ENCODE measurements around the gene DNAI7.

The DNAI7 gene

GRCh38 chr12:25186038-25186787 is 8.7 kb downstream of the DNAI7 start:
- H3K27me3 ChIP-seq (ENCODE audit: control insufficient read depth in 2 of 2, insufficient read depth in 2 of 2, low read length in 2 of 2) = no peaks in the 10 kb centered on the region
- H3K27ac ChIP-seq (ENCODE audit: low read depth in 2 of 2, low read length in 2 of 2) = no peak overlapping the region
- H3K4me1 ChIP-seq (ENCODE audit: control insufficient read depth in 2 of 2, insufficient read depth in 2 of 2, low read length in 2 of 2) = no peaks in the 10 kb centered on the region
- no peaks in the 10 kb centered on the region for H3K36me3 ChIP-seq (ENCODE audit: control insufficient read depth in 2 of 2, insufficient read depth in 2 of 2, low read length in 2 of 2)
- no peak overlapping the region for H3K9ac ChIP-seq (ENCODE audit: low read depth in 1 of 2, low read length in 2 of 2)
- H3K4me3 ChIP-seq (ENCODE audit: low read length in 2 of 2) = no peak overlapping the region
- no peaks in the 10 kb centered on the region for H3K9me3 ChIP-seq (ENCODE audit: control insufficient read depth in 2 of 2, low read length in 2 of 2)

- no peaks in the 10 kb centered on the region for H3K27me3 ChIP-seq (ENCODE audit: control insufficient read depth in 2 of 2, insufficient read depth in 2 of 2, low read length in 2 of 2)
- H3K9ac ChIP-seq (ENCODE audit: low read depth in 1 of 2, low read length in 2 of 2) = no peak overlapping the region
- no peak overlapping the region for H3K27ac ChIP-seq (ENCODE audit: low read depth in 2 of 2, low read length in 2 of 2)
- no peaks in the 10 kb centered on the region for H3K9me3 ChIP-seq (ENCODE audit: control insufficient read depth in 2 of 2, low read length in 2 of 2)
- H3K4me1 ChIP-seq (ENCODE audit: control insufficient read depth in 2 of 2, insufficient read depth in 2 of 2, low read length in 2 of 2) = no peaks in the 10 kb centered on the region
- H3K4me3 ChIP-seq (ENCODE audit: low read length in 2 of 2) = no peak overlapping the region
- H3K36me3 ChIP-seq (ENCODE audit: control insufficient read depth in 2 of 2, insufficient read depth in 2 of 2, low read length in 2 of 2) = no peaks in the 10 kb centered on the region
Measured at GRCh38 chr12:25184132-25184531, 10.8 kb downstream of the DNAI7 start.

- Histone ChIP-seq H3K27ac (ENCODE audit: low read depth in 2 of 2, low read length in 2 of 2) (no peak overlapping the region), H3K4me1 (ENCODE audit: control insufficient read depth in 2 of 2, insufficient read depth in 2 of 2, low read length in 2 of 2) (no peaks in the 10 kb centered on the region), H3K9ac (ENCODE audit: low read depth in 1 of 2, low read length in 2 of 2) (no peak overlapping the region), H3K4me3 (ENCODE audit: low read length in 2 of 2) (no peak overlapping the region), H3K36me3 (ENCODE audit: control insufficient read depth in 2 of 2, insufficient read depth in 2 of 2, low read length in 2 of 2) (no peaks in the 10 kb centered on the region), H3K9me3 (ENCODE audit: control insufficient read depth in 2 of 2, low read length in 2 of 2) (no peaks in the 10 kb centered on the region), H3K27me3 (ENCODE audit: control insufficient read depth in 2 of 2, insufficient read depth in 2 of 2, low read length in 2 of 2) (no peaks in the 10 kb centered on the region)
Measured at GRCh38 chr12:25182765-25183164, 12.2 kb downstream of the DNAI7 start.

- H3K36me3 ChIP-seq (ENCODE audit: control insufficient read depth in 2 of 2, insufficient read depth in 2 of 2, low read length in 2 of 2) = no peaks in the 10 kb centered on the region
- no peak overlapping the region for H3K4me3 ChIP-seq (ENCODE audit: low read length in 2 of 2)
- H3K9ac ChIP-seq (ENCODE audit: low read depth in 1 of 2, low read length in 2 of 2) = no peak overlapping the region
- H3K4me1 ChIP-seq (ENCODE audit: control insufficient read depth in 2 of 2, insufficient read depth in 2 of 2, low read length in 2 of 2) = no peaks in the 10 kb centered on the region
- no peaks in the 10 kb centered on the region for H3K27me3 ChIP-seq (ENCODE audit: control insufficient read depth in 2 of 2, insufficient read depth in 2 of 2, low read length in 2 of 2)
- no peak overlapping the region for H3K27ac ChIP-seq (ENCODE audit: low read depth in 2 of 2, low read length in 2 of 2)
- H3K9me3 ChIP-seq (ENCODE audit: control insufficient read depth in 2 of 2, low read length in 2 of 2) = no peaks in the 10 kb centered on the region
Measured at GRCh38 chr12:25162866-25163265, 32.1 kb downstream of the DNAI7 start.

GRCh38 chr12:25156061-25156460 is 38.9 kb downstream of the DNAI7 start:
- Histone ChIP-seq H3K4me3 (ENCODE audit: low read length in 2 of 2) (no peak overlapping the region), H3K27ac (ENCODE audit: low read depth in 2 of 2, low read length in 2 of 2) (no peak overlapping the region), H3K9ac (ENCODE audit: low read depth in 1 of 2, low read length in 2 of 2) (no peak overlapping the region), H3K27me3 (ENCODE audit: control insufficient read depth in 2 of 2, insufficient read depth in 2 of 2, low read length in 2 of 2) (no peaks in the 10 kb centered on the region), H3K4me1 (ENCODE audit: control insufficient read depth in 2 of 2, insufficient read depth in 2 of 2, low read length in 2 of 2) (no peaks in the 10 kb centered on the region), H3K9me3 (ENCODE audit: control insufficient read depth in 2 of 2, low read length in 2 of 2) (no peaks in the 10 kb centered on the region), H3K36me3 (ENCODE audit: control insufficient read depth in 2 of 2, insufficient read depth in 2 of 2, low read length in 2 of 2) (no peaks in the 10 kb centered on the region)

GRCh38 chr12:25155022-25155576 is 39.9 kb downstream of the DNAI7 start:
- no peak overlapping the region for H3K9ac ChIP-seq (ENCODE audit: low read depth in 1 of 2, low read length in 2 of 2)
- H3K4me1 ChIP-seq (ENCODE audit: control insufficient read depth in 2 of 2, insufficient read depth in 2 of 2, low read length in 2 of 2) = no peaks in the 10 kb centered on the region
- H3K36me3 ChIP-seq (ENCODE audit: control insufficient read depth in 2 of 2, insufficient read depth in 2 of 2, low read length in 2 of 2) = no peaks in the 10 kb centered on the region
- H3K9me3 ChIP-seq (ENCODE audit: control insufficient read depth in 2 of 2, low read length in 2 of 2) = no peaks in the 10 kb centered on the region
- no peaks in the 10 kb centered on the region for H3K27me3 ChIP-seq (ENCODE audit: control insufficient read depth in 2 of 2, insufficient read depth in 2 of 2, low read length in 2 of 2)
- H3K4me3 ChIP-seq (ENCODE audit: low read length in 2 of 2) = peak overlapping the region in 1 of 2 donors; percentile 33
- H3K27ac ChIP-seq (ENCODE audit: low read depth in 2 of 2, low read length in 2 of 2) = no peak overlapping the region

GRCh38 chr12:25152055-25152454 is 42.9 kb downstream of the DNAI7 start:
- H3K27ac ChIP-seq (ENCODE audit: low read depth in 2 of 2, low read length in 2 of 2) = no peak overlapping the region
- no peaks in the 10 kb centered on the region for H3K4me1 ChIP-seq (ENCODE audit: control insufficient read depth in 2 of 2, insufficient read depth in 2 of 2, low read length in 2 of 2)
- H3K36me3 ChIP-seq (ENCODE audit: control insufficient read depth in 2 of 2, insufficient read depth in 2 of 2, low read length in 2 of 2) = no peaks in the 10 kb centered on the region
- H3K9ac ChIP-seq (ENCODE audit: low read depth in 1 of 2, low read length in 2 of 2) = no peak overlapping the region
- H3K4me3 ChIP-seq (ENCODE audit: low read length in 2 of 2) = no peak overlapping the region
- no peaks in the 10 kb centered on the region for H3K27me3 ChIP-seq (ENCODE audit: control insufficient read depth in 2 of 2, insufficient read depth in 2 of 2, low read length in 2 of 2)
- no peaks in the 10 kb centered on the region for H3K9me3 ChIP-seq (ENCODE audit: control insufficient read depth in 2 of 2, low read length in 2 of 2)

- no peaks in the 10 kb centered on the region for H3K9me3 ChIP-seq (ENCODE audit: control insufficient read depth in 2 of 2, low read length in 2 of 2)
- H3K36me3 ChIP-seq (ENCODE audit: control insufficient read depth in 2 of 2, insufficient read depth in 2 of 2, low read length in 2 of 2) = no peaks in the 10 kb centered on the region
- no peaks in the 10 kb centered on the region for H3K4me1 ChIP-seq (ENCODE audit: control insufficient read depth in 2 of 2, insufficient read depth in 2 of 2, low read length in 2 of 2)
- H3K9ac ChIP-seq (ENCODE audit: low read depth in 1 of 2, low read length in 2 of 2) = no peak overlapping the region
- H3K27ac ChIP-seq (ENCODE audit: low read depth in 2 of 2, low read length in 2 of 2) = no peak overlapping the region
- H3K27me3 ChIP-seq (ENCODE audit: control insufficient read depth in 2 of 2, insufficient read depth in 2 of 2, low read length in 2 of 2) = no peaks in the 10 kb centered on the region
- no peak overlapping the region for H3K4me3 ChIP-seq (ENCODE audit: low read length in 2 of 2)
Measured at GRCh38 chr12:25151476-25151875, 43.5 kb downstream of the DNAI7 start.

GRCh38 chr12:25146686-25147085 is 48.3 kb downstream of the DNAI7 start:
- no peaks in the 10 kb centered on the region for H3K36me3 ChIP-seq (ENCODE audit: control insufficient read depth in 2 of 2, insufficient read depth in 2 of 2, low read length in 2 of 2)
- H3K9ac ChIP-seq (ENCODE audit: low read depth in 1 of 2, low read length in 2 of 2) = no peak overlapping the region
- H3K4me3 ChIP-seq (ENCODE audit: low read length in 2 of 2) = no peak overlapping the region
- no peaks in the 10 kb centered on the region for H3K27me3 ChIP-seq (ENCODE audit: control insufficient read depth in 2 of 2, insufficient read depth in 2 of 2, low read length in 2 of 2)
- H3K4me1 ChIP-seq (ENCODE audit: control insufficient read depth in 2 of 2, insufficient read depth in 2 of 2, low read length in 2 of 2) = no peaks in the 10 kb centered on the region
- H3K9me3 ChIP-seq (ENCODE audit: control insufficient read depth in 2 of 2, low read length in 2 of 2) = no peaks in the 10 kb centered on the region
- no peak overlapping the region for H3K27ac ChIP-seq (ENCODE audit: low read depth in 2 of 2, low read length in 2 of 2)

GRCh38 chr12:25135531-25136154 is 59.3 kb downstream of the DNAI7 start:
- H3K27ac ChIP-seq (ENCODE audit: low read depth in 2 of 2, low read length in 2 of 2) = no peak overlapping the region
- H3K27me3 ChIP-seq (ENCODE audit: control insufficient read depth in 2 of 2, insufficient read depth in 2 of 2, low read length in 2 of 2) = no peaks in the 10 kb centered on the region
- no peaks in the 10 kb centered on the region for H3K9me3 ChIP-seq (ENCODE audit: control insufficient read depth in 2 of 2, low read length in 2 of 2)
- no peaks in the 10 kb centered on the region for H3K36me3 ChIP-seq (ENCODE audit: control insufficient read depth in 2 of 2, insufficient read depth in 2 of 2, low read length in 2 of 2)
- H3K4me1 ChIP-seq (ENCODE audit: control insufficient read depth in 2 of 2, insufficient read depth in 2 of 2, low read length in 2 of 2) = no peaks in the 10 kb centered on the region
- no peak overlapping the region for H3K4me3 ChIP-seq (ENCODE audit: low read length in 2 of 2)
- H3K9ac ChIP-seq (ENCODE audit: low read depth in 1 of 2, low read length in 2 of 2) = no peak overlapping the region

All from mucosa of rectum (tissue), 2 donors.